ENCODE results near the gene C6orf89. TPM values are rescaled to one million over a fixed set of nuclear protein-coding genes. Genes with fewer than 3 reads are reported as not detected.

Gene C6orf89
- total RNA-seq, 2 donors from 2014 or later: 13.9 to 16.8 TPM

- no peak overlapping the region for H3K27ac ChIP-seq (ENCODE audit: low read depth, low read length)
- Mint-ChIP-seq H3K27me3 (ENCODE audit: insufficient read depth) (peaks cover 31% of the 10 kb centered on the region), H3K9me3 (no peaks in the 10 kb centered on the region), H3K36me3 (ENCODE audit: low read depth) (peaks cover 17% of the 10 kb centered on the region), H3K4me3 (no peak overlapping the region), H3K4me1 (peaks cover 20% of the 10 kb centered on the region), H3K27ac (no peak overlapping the region)
- peaks cover 9% of the 10 kb centered on the region for H3K27me3 ChIP-seq (ENCODE audit: control insufficient read depth, insufficient read depth, low read length, poor library complexity, severe bottlenecking)
- H3K9ac ChIP-seq (ENCODE audit: extremely low read depth, low read length, poor library complexity, severe bottlenecking): no peak overlapping the region
- peaks cover 14% of the 10 kb centered on the region for H3K36me3 ChIP-seq (ENCODE audit: control insufficient read depth, insufficient read depth, low read length)
- H3K4me1 ChIP-seq (ENCODE audit: control insufficient read depth, insufficient read depth, low read length): peaks cover 9% of the 10 kb centered on the region
- no peak for TF ChIP-seq CTCF (conservative IDR thresholded peaks at IDR 0.05)
- H3K4me3 ChIP-seq (ENCODE audit: low read length): no peak overlapping the region
- DNase-seq: peak; percentile 28
- H3K9me3 ChIP-seq (ENCODE audit: control insufficient read depth, low read length): no peaks in the 10 kb centered on the region
- WGBS, 2 experiments (ENCODE audit: insufficient coverage in 1 of 2, insufficient read length in 1 of 2): 91 to 92% methylated on average over 6 to 9 of the region's 9 CpGs
Observed at GRCh38 chr6:36850021-36850420, 35.7 kb upstream of the C6orf89 start.

GRCh38 chr6:36851149-36851614 is 34.6 kb upstream of the C6orf89 start:
- Mint-ChIP-seq H3K9me3 (no peaks in the 10 kb centered on the region), H3K4me1 (peaks cover 20% of the 10 kb centered on the region), H3K36me3 (ENCODE audit: low read depth) (peaks cover 24% of the 10 kb centered on the region), H3K27ac (no peak overlapping the region), H3K4me3 (no peak overlapping the region), H3K27me3 (ENCODE audit: insufficient read depth) (peaks cover 19% of the 10 kb centered on the region)
- Histone ChIP-seq H3K4me3 (ENCODE audit: low read length) (no peak overlapping the region), H3K4me1 (ENCODE audit: control insufficient read depth, insufficient read depth, low read length) (peaks cover 9% of the 10 kb centered on the region), H3K9ac (ENCODE audit: extremely low read depth, low read length, poor library complexity, severe bottlenecking) (no peak overlapping the region), H3K27me3 (ENCODE audit: control insufficient read depth, insufficient read depth, low read length, poor library complexity, severe bottlenecking) (peaks cover 9% of the 10 kb centered on the region), H3K9me3 (ENCODE audit: control insufficient read depth, low read length) (no peaks in the 10 kb centered on the region), H3K36me3 (ENCODE audit: control insufficient read depth, insufficient read depth, low read length) (peaks cover 25% of the 10 kb centered on the region), H3K27ac (ENCODE audit: low read depth, low read length) (no peak overlapping the region)
- peak; percentile 90 for TF ChIP-seq CTCF (conservative IDR thresholded peaks at IDR 0.05)
- peak; percentile 78 for DNase-seq
- WGBS, 2 experiments (ENCODE audit: insufficient coverage in 1 of 2, insufficient read length in 1 of 2): 40 to 50% methylated on average over 2 to 3 of the region's 3 CpGs

GRCh38 chr6:36851626-36852025 is 34.1 kb upstream of the C6orf89 start:
- Mint-ChIP-seq H3K9me3 (no peaks in the 10 kb centered on the region), H3K36me3 (ENCODE audit: low read depth) (peaks cover 28% of the 10 kb centered on the region), H3K4me1 (peaks cover 20% of the 10 kb centered on the region), H3K27ac (no peak overlapping the region), H3K27me3 (ENCODE audit: insufficient read depth) (peaks cover 19% of the 10 kb centered on the region), H3K4me3 (no peak overlapping the region)
- DNase-seq: peak; percentile 34
- TF ChIP-seq CTCF (conservative IDR thresholded peaks at IDR 0.05): no peak
- Histone ChIP-seq H3K9ac (ENCODE audit: extremely low read depth, low read length, poor library complexity, severe bottlenecking) (no peak overlapping the region), H3K4me3 (ENCODE audit: low read length) (no peak overlapping the region), H3K36me3 (ENCODE audit: control insufficient read depth, insufficient read depth, low read length) (peaks cover 30% of the 10 kb centered on the region), H3K27me3 (ENCODE audit: control insufficient read depth, insufficient read depth, low read length, poor library complexity, severe bottlenecking) (peaks cover 9% of the 10 kb centered on the region), H3K4me1 (ENCODE audit: control insufficient read depth, insufficient read depth, low read length) (peaks cover 9% of the 10 kb centered on the region), H3K27ac (ENCODE audit: low read depth, low read length) (no peak overlapping the region), H3K9me3 (ENCODE audit: control insufficient read depth, low read length) (no peaks in the 10 kb centered on the region)
- WGBS, 2 experiments (ENCODE audit: insufficient coverage in 1 of 2, insufficient read length in 1 of 2): 88 to 100% methylated on average over 3 to 4 of the region's 4 CpGs

All from endodermal cell (in vitro differentiated cells).